H1 (cell line): ENCODE results near the gene TAF13. TPM values are rescaled to one million over a fixed set of nuclear protein-coding genes. Genes with fewer than 3 reads are reported as not detected.

Experiments used
- CTCF ChIA-PET: fragments of 300-600 bp; sonication (Branson Sonifier 250); formaldehyde crosslinking; loops from one replicate; lab custom pipeline; 2021; ENCODE audit not compliant: partially characterized antibody; lab: Charles Lee
- POLR2A ChIA-PET: fragments of 300-600 bp; sonication (Branson Sonifier 250); formaldehyde crosslinking; loops from one replicate; lab custom pipeline; 2021; ENCODE audit warnings: inconsistent platforms; ENCODE audit not compliant: partially characterized antibody; lab: Charles Lee
- DNase-seq, 2 experiments: peaks; one replicate each; pipeline versions ENCODE4 v3.0.0 to v3.0.0-alpha.2; 2010 to 2022; ENCODE audit warnings: low spot score in 2 of 2, low read depth in 1 of 2, mixed read lengths in 1 of 2
- FAIRE-seq: peaks from 2 replicates; lab custom pipeline; 2011; peaks lifted over from hg19 to GRCh38; lab: Jason Lieb, UNC
- H2AFZ ChIP-seq: 2 replicates; pipeline ENCODE4 v1.8.1; 2012; ENCODE audit warnings: low read length, inconsistent platforms
- H2AK5ac ChIP-seq: 2 replicates; pipeline ENCODE4 v1.6.1; 2013; ENCODE audit warnings: low read depth, low read length
- H2BK120ac ChIP-seq: replicated peaks from 2 replicates; pipeline ENCODE3; 2013; ENCODE audit warnings: low read depth, low read length, inconsistent platforms
- H2BK12ac ChIP-seq: 2 replicates; pipeline ENCODE4 v1.6.1; 2013; ENCODE audit warnings: low read depth, low read length
- H2BK15ac ChIP-seq: 2 replicates; pipeline ENCODE4 v1.6.1; 2013; ENCODE audit warnings: low read length
- H2BK20ac ChIP-seq: 2 replicates; pipeline ENCODE4 v1.6.1; 2013; ENCODE audit warnings: low read length
- H2BK5ac ChIP-seq: 2 replicates; pipeline ENCODE4 v1.6.1; 2013; ENCODE audit warnings: low read depth, low read length
- H3K14ac ChIP-seq: 2 replicates; pipeline ENCODE4 v1.6.1; 2013; ENCODE audit warnings: inconsistent platforms; ENCODE audit not compliant: insufficient read length
- H3K18ac ChIP-seq: 2 replicates; pipeline ENCODE4 v1.6.1; 2013; ENCODE audit warnings: low read length; ENCODE audit errors: extremely low read depth
- H3K23ac ChIP-seq: 2 replicates; pipeline ENCODE4 v1.6.1; 2013; ENCODE audit warnings: inconsistent platforms; ENCODE audit not compliant: insufficient read length
- H3K23me2 ChIP-seq: 2 replicates; pipeline ENCODE4 v1.6.1; 2013; ENCODE audit warnings: low read depth, low read length
- H3K27ac ChIP-seq: 2 replicates; pipeline ENCODE4 v1.6.1; 2011; ENCODE audit warnings: low read depth, low read length, inconsistent platforms
- H3K27me3 ChIP-seq, 4 experiments: replicated peaks in 1 of 4; 1 replicate in 1 of 4; 2 replicates in 3 of 4; pipeline versions ENCODE4 v1.6.1 to v1.8.1; 2011 to 2013; ENCODE audit warnings: low read length in 3 of 4, mild to moderate bottlenecking in 3 of 4, inconsistent platforms in 2 of 4, mixed read lengths in 2 of 4, moderate library complexity in 1 of 4; ENCODE audit not compliant: control insufficient read depth in 3 of 4, insufficient read depth in 3 of 4; ENCODE audit errors: extremely low read depth in 1 of 4
- H3K36me3 ChIP-seq, 4 experiments: 2 replicates each; pipeline versions ENCODE4 v1.6.1 to v1.8.1; 2011 to 2013; ENCODE audit warnings: mild to moderate bottlenecking in 4 of 4, low read length in 3 of 4, moderate library complexity in 2 of 4, control low read depth in 1 of 4, inconsistent platforms in 1 of 4; ENCODE audit not compliant: insufficient read depth in 4 of 4, control insufficient read depth in 2 of 4
- H3K4ac ChIP-seq: replicated peaks from 2 replicates; pipeline ENCODE3; 2013; ENCODE audit warnings: low read length, low read depth, mixed read lengths, inconsistent platforms; ENCODE audit not compliant: insufficient read length
- H3K4me1 ChIP-seq, 4 experiments: replicated peaks in 1 of 4; 1 replicate in 1 of 4; 2 replicates in 3 of 4; pipeline versions ENCODE4 v1.6.1 to v1.8.1; 2011 to 2013; ENCODE audit warnings: low read length in 3 of 4, inconsistent platforms in 2 of 4, mixed read lengths in 1 of 4; ENCODE audit not compliant: insufficient read depth in 4 of 4, control insufficient read depth in 3 of 4
- H3K4me2 ChIP-seq, 2 experiments: 2 replicates each; pipeline versions ENCODE4 v1.6.1 to v1.8.1; 2011 to 2013; ENCODE audit warnings: low read depth in 2 of 2, low read length in 2 of 2, control low read depth in 1 of 2, inconsistent platforms in 1 of 2, mild to moderate bottlenecking in 1 of 2; ENCODE audit not compliant: insufficient read depth in 1 of 2
- H3K4me3 ChIP-seq, 4 experiments: fragments of 200-600, 300-600 bp in 1 of 4; sonication (generic), shearing (Covaris generic), sonication (Bioruptor Twin) in 1 of 4; 2 replicates each; pipeline versions ENCODE4 v1.5.1 to v1.8.1; 2011 to 2016; ENCODE audit warnings: low read length in 4 of 4, low read depth in 3 of 4, control low read depth in 2 of 4, inconsistent platforms in 2 of 4, mild to moderate bottlenecking in 2 of 4, mixed read lengths in 1 of 4, moderate library complexity in 1 of 4; ENCODE audit not compliant: insufficient read depth in 2 of 4; ENCODE audit errors: extremely low read depth in 1 of 4
- H3K56ac ChIP-seq: replicated peaks from 2 replicates; pipeline ENCODE3; 2013; ENCODE audit warnings: low read depth, mild to moderate bottlenecking, mixed read lengths, low read length, inconsistent platforms; ENCODE audit not compliant: insufficient read length
- H3K79me1 ChIP-seq: 2 replicates; pipeline ENCODE4 v1.6.1; 2013; ENCODE audit warnings: low read depth, low read length, control low read depth
- H3K79me2 ChIP-seq, 2 experiments: 2 replicates each; pipeline versions ENCODE4 v1.6.1 to v1.8.1; 2012 to 2013; ENCODE audit warnings: low read length in 2 of 2, mild to moderate bottlenecking in 2 of 2, inconsistent platforms in 1 of 2; ENCODE audit not compliant: insufficient read depth in 2 of 2, control insufficient read depth in 1 of 2
- H3K9ac ChIP-seq, 4 experiments: replicated peaks in 1 of 4; 1 replicate in 1 of 4; 2 replicates in 3 of 4; pipeline versions ENCODE4 v1.6.1 to v1.8.1; 2011 to 2013; ENCODE audit warnings: low read depth in 3 of 4, low read length in 3 of 4, control low read depth in 2 of 4, mild to moderate bottlenecking in 2 of 4, moderate library complexity in 2 of 4, inconsistent platforms in 1 of 4; ENCODE audit errors: extremely low read depth in 1 of 4
- H3K9me3 ChIP-seq, 2 experiments: 2 replicates each; pipeline versions ENCODE4 v1.6.1 to v1.8.1; 2012 to 2013; ENCODE audit warnings: mild to moderate bottlenecking in 2 of 2, moderate library complexity in 2 of 2, control low read depth in 1 of 2, inconsistent platforms in 1 of 2, low read depth in 1 of 2, low read length in 1 of 2, mixed read lengths in 1 of 2; ENCODE audit not compliant: insufficient read depth in 2 of 2
- H4K20me1 ChIP-seq, 2 experiments: replicated peaks in 1 of 2; 2 replicates each; pipeline versions ENCODE3 to v1.8.1; 2011 to 2013; ENCODE audit warnings: inconsistent platforms in 2 of 2, low read length in 2 of 2, mild to moderate bottlenecking in 1 of 2; ENCODE audit not compliant: insufficient read depth in 2 of 2, control insufficient read depth in 1 of 2
- H4K5ac ChIP-seq: 2 replicates; pipeline ENCODE4 v1.6.1; 2013; ENCODE audit warnings: low read length, low read depth, mixed read lengths, inconsistent platforms; ENCODE audit not compliant: insufficient read length
- H4K8ac ChIP-seq: 2 replicates; pipeline ENCODE4 v1.8.0; 2013; ENCODE audit warnings: mild to moderate bottlenecking, moderate library complexity, low read length, inconsistent platforms; ENCODE audit not compliant: insufficient read depth; ENCODE audit errors: extremely low read depth
- H4K91ac ChIP-seq: replicated peaks from 2 replicates; pipeline ENCODE3; 2013; ENCODE audit warnings: low read length, mixed read lengths, inconsistent platforms; ENCODE audit not compliant: insufficient read length
- ATF2 ChIP-seq: IDR thresholded peaks from 2 replicates; pipeline ENCODE4 v1.6.1; 2012; ENCODE audit warnings: low read length, inconsistent platforms
- BCL11A ChIP-seq, 2 experiments: IDR thresholded peaks; one replicate each; pipeline ENCODE4 v1.6.1; 2011; ENCODE audit warnings: low read depth in 2 of 2, low read length in 2 of 2, mild to moderate bottlenecking in 2 of 2
- BRCA1 ChIP-seq: IDR thresholded peaks from 2 replicates; pipeline ENCODE4 v1.6.1; 2012; ENCODE audit warnings: low read depth, low read length, improper control_type of control experiment
- CTBP2 ChIP-seq: IDR thresholded peaks from 2 replicates; pipeline ENCODE4 v1.7.0; 2011; ENCODE audit warnings: borderline replicate concordance, mild to moderate bottlenecking, moderate library complexity, mixed read lengths, low read length; ENCODE audit not compliant: insufficient read depth, insufficient read length
- JUN ChIP-seq: IDR thresholded peaks from 2 replicates; pipeline ENCODE4 v1.6.1; 2011; ENCODE audit warnings: low read depth, mild to moderate bottlenecking, improper control_type of control experiment, low read length
- MAFK ChIP-seq: IDR thresholded peaks from 2 replicates; pipeline ENCODE4 v1.6.1; 2012; ENCODE audit warnings: low read depth, mild to moderate bottlenecking, improper control_type of control experiment, low read length
- PHF8 ChIP-seq: fragments of 200-600 bp; sonication (generic); conservative IDR thresholded peaks from 2 replicates; pipeline ENCODE4 v1.7.1; 2012; ENCODE audit warnings: low read depth, mild to moderate bottlenecking, inconsistent platforms, low read length, moderate library complexity
- RBBP5 ChIP-seq: IDR thresholded peaks from 2 replicates; pipeline ENCODE4 v1.7.1; 2012; ENCODE audit warnings: low read depth, mild to moderate bottlenecking, inconsistent platforms, low read length, moderate library complexity, borderline replicate concordance
- RXRA ChIP-seq: IDR thresholded peaks from 2 replicates; pipeline ENCODE4 v1.6.1; 2011; ENCODE audit warnings: low read depth, mild to moderate bottlenecking, low read length, moderate library complexity; ENCODE audit not compliant: insufficient read depth
- SIRT6 ChIP-seq: IDR thresholded peaks from one replicate; pipeline ENCODE4 v1.7.1; 2012; ENCODE audit warnings: low read length, inconsistent platforms
- SRF ChIP-seq: IDR thresholded peaks from 2 replicates; pipeline ENCODE4 v1.6.1; 2011; ENCODE audit warnings: mild to moderate bottlenecking, low read depth, low read length, moderate library complexity
- WGBS, 2 experiments: shearing (Covaris generic) in 1 of 2; methylation state at CpG; one replicate each; pipeline versions ENCODE4 v1.1.6 to v1.1.7; 2013 to 2015; ENCODE audit warnings: low lambda C conversion rate in 2 of 2, mixed read lengths in 2 of 2, inconsistent platforms in 1 of 2, low coverage in 1 of 2, missing lambda C conversion rate in 1 of 2; ENCODE audit not compliant: insufficient replicate concordance in 2 of 2, insufficient coverage in 1 of 2, insufficient read length in 1 of 2; ENCODE audit errors: extremely low coverage in 1 of 2, missing lambda C conversion rate in 1 of 2; 5-methylcytosine and 5-hydroxymethylcytosine counted together
- polyA plus RNA-seq, 7 experiments: library from polyadenylated mRNA; depleted of rRNA in 3 of 7; stranded (reverse) in 5 of 7; unstranded in 2 of 7; fragments of >200 nt in 5 of 7; fragments of 200-250 nt in 2 of 7; gene quantifications; 1 replicate in 5 of 7; 2 replicates in 1 of 7; 4 replicates in 1 of 7; pipeline versions ENCODE4 v1.2.1 to v1.2.3, GENCODE V29; 2011 to 2013; ENCODE audit warnings: missing spikeins in 2 of 7, mixed read lengths in 2 of 7
- total RNA-seq: library from RNA; stranded (reverse); fragmentation: NEBNext Ultra II Directional; extraction: Animal tissue kit (Norgen Biotek cat#: 25700); gene quantifications from 2 replicates; pipeline ENCODE4 v1.2.1, GENCODE V29; 2021
- TF ChIP-seq, protein P1 (sequence below): IDR thresholded peaks from 2 replicates; pipeline ENCODE4 v1.6.1; 2012; ENCODE audit warnings: inconsistent platforms

Gene TAF13
- total and polyA plus RNA-seq, 2 of the 8 experiments (the other 6 are each of a cell fraction or from before 2014, with no cell fraction given), result 13.1 to 41.7 TPM

DNA sequence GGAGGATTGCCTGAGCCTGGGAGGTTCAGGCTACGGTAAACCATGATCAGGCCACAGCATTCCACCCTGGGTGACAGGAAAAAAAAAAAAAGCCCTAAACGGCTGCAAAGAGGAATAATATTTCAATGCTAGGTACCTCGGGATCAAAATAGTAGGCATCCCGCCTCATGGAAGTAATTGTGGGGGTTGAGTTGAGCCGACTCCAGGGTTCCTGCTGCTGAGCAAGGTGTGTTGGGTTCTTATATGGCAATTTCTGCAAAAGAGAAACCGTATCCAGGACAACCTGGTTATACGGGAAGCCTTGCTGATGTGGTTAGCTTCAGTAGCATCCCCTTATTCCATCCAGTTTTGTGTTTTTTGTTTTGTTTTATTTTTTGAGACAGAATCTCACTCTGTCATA lies 32.0 kb upstream of the TAF13 start:
- no peak for DNase-seq
- no peak overlapping the region for H3K4me2 ChIP-seq
- H3K36me3 ChIP-seq, result no peaks in the 10 kb centered on the region
- H3K23ac ChIP-seq, result no peak overlapping the region
- no peak overlapping the region for H3K18ac ChIP-seq
- peaks cover 0 to 11% (median 4%) of the 10 kb centered on the region in 4 experiments; a peak in 5 of 7 replicates for H3K27me3 ChIP-seq
- no peak overlapping the region for H2AFZ ChIP-seq
- no peak overlapping the region for H2BK15ac ChIP-seq
- H2BK5ac ChIP-seq, result no peak overlapping the region
- POLR2A ChIA-PET, result interaction anchor here (0.8 to 8.6 kb wide), 3 partner anchors 7 to 17 kb away, joined by 3 to 106 read pairs (median 6); partner anchors contain the start of gene TMEM167B
- H4K91ac ChIP-seq, result no peak overlapping the region
- H2AK5ac ChIP-seq, result no peak overlapping the region
- H3K79me2 ChIP-seq, result no peaks in the 10 kb centered on the region
- no peak overlapping the region for H2BK20ac ChIP-seq
- CTCF ChIA-PET, result interaction anchor here (1.1 to 4.8 kb wide), 2 partner anchors 7 to 146 kb away, joined by 3 to 32 read pairs; no protein-coding TSS in a partner anchor
- H4K8ac ChIP-seq, result no peak overlapping the region
- no peaks in the 10 kb centered on the region for H4K20me1 ChIP-seq
- no peak overlapping the region for H3K14ac ChIP-seq
- H3K56ac ChIP-seq, result no peak overlapping the region
- H3K23me2 ChIP-seq, result no peaks in the 10 kb centered on the region; the same call in 1 of the 2 replicates
- H4K5ac ChIP-seq, result no peak overlapping the region
- H3K9me3 ChIP-seq, result no peaks in the 10 kb centered on the region
- H3K4me3 ChIP-seq, result no peak overlapping the region
- H2BK12ac ChIP-seq, result no peak overlapping the region
- H3K4me1 ChIP-seq, result no peaks in the 10 kb centered on the region; a peak in 1 of 7 replicates
- H2BK120ac ChIP-seq, result no peak overlapping the region
- H3K9ac ChIP-seq, result no peak overlapping the region
- FAIRE-seq, result no peak
- no peak overlapping the region for H3K4ac ChIP-seq
- H3K79me1 ChIP-seq, result no peaks in the 10 kb centered on the region
- no peak overlapping the region for H3K27ac ChIP-seq
- WGBS, 2 experiments, result 76% methylated on average over 7 of the region's 7 CpGs; no CpG with 5 or more reads in 1 of the 2 experiments
- TF ChIP-seq PHF8, result no peak
- TF ChIP-seq CTBP2, result no peak
- TF ChIP-seq, protein P1, sequence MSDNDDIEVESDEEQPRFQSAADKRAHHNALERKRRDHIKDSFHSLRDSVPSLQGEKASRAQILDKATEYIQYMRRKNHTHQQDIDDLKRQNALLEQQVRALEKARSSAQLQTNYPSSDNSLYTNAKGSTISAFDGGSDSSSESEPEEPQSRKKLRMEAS, result no peak
- TF ChIP-seq BRCA1, result no peak
- TF ChIP-seq ATF2, result no peak
- no peak for TF ChIP-seq SRF
- no peak for TF ChIP-seq RBBP5
- TF ChIP-seq BCL11A (IDR thresholded peaks at IDR 0.05; ENCODE audit: low read depth in 2 of 2, low read length in 2 of 2), result no peak
- no peak for TF ChIP-seq RXRA
- TF ChIP-seq SIRT6, result no peak
- no peak for TF ChIP-seq JUN
- no peak for TF ChIP-seq MAFK
